ENCODE results near the gene KLHL13. TPM values are rescaled to one million over a fixed set of nuclear protein-coding genes. Genes with fewer than 3 reads are reported as not detected.
"Not testable (repeated sequence)": the region's sequence is repeated elsewhere in the genome, so short reads cannot be mapped to it uniquely, and the experiment has no call there.

Gene KLHL13
- polyA plus RNA-seq, 1 donor (not counting 4 experiments of a cell fraction or from before 2014, with no cell fraction given) = 4.9 TPM

DNA sequence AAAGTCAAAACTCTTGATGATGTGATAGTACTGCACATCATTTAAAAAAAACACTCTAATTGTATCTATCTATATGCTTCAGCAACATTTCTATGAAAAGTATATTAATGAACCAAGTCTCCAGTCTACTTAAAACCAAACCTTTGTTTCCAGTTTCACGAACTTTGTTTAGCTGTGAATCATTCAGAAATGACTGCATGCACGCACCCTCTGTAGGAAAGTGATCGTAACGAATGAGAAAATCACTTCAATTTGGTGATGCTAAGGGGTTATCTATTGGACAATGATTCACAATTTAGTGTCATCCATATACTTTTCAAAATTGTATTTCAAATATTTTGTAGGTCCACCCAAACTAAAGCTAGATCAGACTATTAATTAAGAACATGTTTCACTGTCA lies 157.6 kb downstream of the KLHL13 start:
- FAIRE-seq (no peak), DNase-seq (ENCODE audit: low read depth, low spot score) (no peak)
- H2AFZ ChIP-seq (ENCODE audit: control insufficient read depth, low read length) = no peak overlapping the region
- no peaks in the 10 kb centered on the region for H4K20me1 ChIP-seq (ENCODE audit: control insufficient read depth, extremely low read depth, insufficient read depth, low read length)
- H3K4me1 ChIP-seq (ENCODE audit: control insufficient read depth, extremely low read depth, insufficient read depth, low read length) = no peaks in the 10 kb centered on the region
- no peaks in the 10 kb centered on the region for H3K9me3 ChIP-seq (ENCODE audit: control insufficient read depth, low read depth, low read length)
- no peak overlapping the region for H3K27ac ChIP-seq (ENCODE audit: control insufficient read depth, insufficient read depth, low read length)
- no peak for TF ChIP-seq CTCF (optimal IDR thresholded peaks at IDR 0.05 in 1 of 3, IDR thresholded peaks at IDR 0.05 in 1 of 3, conservative IDR thresholded peaks at IDR 0.05 in 1 of 3; ENCODE audit: extremely low read depth in 1 of 3, insufficient read depth in 2 of 3, low read length in 3 of 3)
- no peak for TF ChIP-seq EZH2 (IDR thresholded peaks at IDR 0.05; ENCODE audit: low read length)
- no peaks in the 10 kb centered on the region for H3K27me3 ChIP-seq (ENCODE audit: control insufficient read depth, extremely low read depth, insufficient read depth, low read length)
- H3K9me1 ChIP-seq (ENCODE audit: control insufficient read depth, extremely low read depth, insufficient read depth, low read length) = no peaks in the 10 kb centered on the region
- dilution Hi-C loops (cut with MboI; ENCODE audit: extremely low pct_ligation_motif_present, low sequenced_read_pairs) = no loop called here
- no peaks in the 10 kb centered on the region for H3K36me3 ChIP-seq (ENCODE audit: control insufficient read depth in 2 of 2, extremely low read depth in 1 of 2, insufficient read depth in 2 of 2, low read length in 2 of 2)
- no peak overlapping the region for H3K4me3 ChIP-seq (ENCODE audit: control insufficient read depth in 2 of 3, extremely low read depth in 1 of 3, insufficient read depth in 2 of 3, low read depth in 1 of 3, low read length in 3 of 3)
- H3K9ac ChIP-seq (ENCODE audit: control insufficient read depth, extremely low read depth, insufficient read depth, low read length) = no peak overlapping the region
- no peak overlapping the region for H3K4me2 ChIP-seq (ENCODE audit: control insufficient read depth, extremely low read depth, insufficient read depth, low read depth, low read length)
- H3K79me2 ChIP-seq (ENCODE audit: control insufficient read depth, insufficient read depth, low read length) = no peaks in the 10 kb centered on the region

DNA sequence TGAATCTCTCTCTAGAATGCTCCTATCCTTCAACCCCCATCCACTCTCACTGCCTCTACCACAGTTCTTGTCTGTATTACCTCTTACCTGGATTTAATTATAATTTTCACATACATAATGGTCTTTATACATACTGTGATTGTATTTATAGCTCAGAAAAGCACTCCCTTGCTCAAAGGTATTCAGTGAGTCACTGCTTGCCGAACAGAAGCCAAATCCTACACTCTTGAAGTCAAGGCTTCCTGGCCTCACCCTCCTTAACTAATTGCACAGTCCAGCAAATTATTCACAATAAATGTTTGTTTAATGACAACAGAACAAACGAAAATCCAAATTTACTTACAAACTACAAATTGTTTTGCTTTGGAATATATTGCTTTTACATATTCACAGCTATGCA lies 159.5 kb downstream of the KLHL13 start:
- H3K9me1 ChIP-seq (ENCODE audit: control insufficient read depth, extremely low read depth, insufficient read depth, low read length) = no peaks in the 10 kb centered on the region
- H3K9me3 ChIP-seq (ENCODE audit: control insufficient read depth, low read depth, low read length) = no peaks in the 10 kb centered on the region
- H3K9ac ChIP-seq (ENCODE audit: control insufficient read depth, extremely low read depth, insufficient read depth, low read length) = no peak overlapping the region
- no peaks in the 10 kb centered on the region for H3K79me2 ChIP-seq (ENCODE audit: control insufficient read depth, insufficient read depth, low read length)
- H3K4me3 ChIP-seq (ENCODE audit: control insufficient read depth in 2 of 3, extremely low read depth in 1 of 3, insufficient read depth in 2 of 3, low read depth in 1 of 3, low read length in 3 of 3) = no peak overlapping the region
- DNase-seq (ENCODE audit: low read depth, low spot score) (no peak), FAIRE-seq (no peak)
- no peaks in the 10 kb centered on the region for H3K4me1 ChIP-seq (ENCODE audit: control insufficient read depth, extremely low read depth, insufficient read depth, low read length)
- no peaks in the 10 kb centered on the region for H4K20me1 ChIP-seq (ENCODE audit: control insufficient read depth, extremely low read depth, insufficient read depth, low read length)
- H2AFZ ChIP-seq (ENCODE audit: control insufficient read depth, low read length) = no peak overlapping the region
- H3K27me3 ChIP-seq (ENCODE audit: control insufficient read depth, extremely low read depth, insufficient read depth, low read length) = no peaks in the 10 kb centered on the region
- H3K4me2 ChIP-seq (ENCODE audit: control insufficient read depth, extremely low read depth, insufficient read depth, low read depth, low read length) = no peak overlapping the region
- no peaks in the 10 kb centered on the region for H3K36me3 ChIP-seq (ENCODE audit: control insufficient read depth in 2 of 2, extremely low read depth in 1 of 2, insufficient read depth in 2 of 2, low read length in 2 of 2)
- no peak for TF ChIP-seq EZH2 (IDR thresholded peaks at IDR 0.05; ENCODE audit: low read length)
- TF ChIP-seq CTCF (optimal IDR thresholded peaks at IDR 0.05 in 1 of 3, IDR thresholded peaks at IDR 0.05 in 1 of 3, conservative IDR thresholded peaks at IDR 0.05 in 1 of 3; ENCODE audit: extremely low read depth in 1 of 3, insufficient read depth in 2 of 3, low read length in 3 of 3) = no peak
- no peak overlapping the region for H3K27ac ChIP-seq (ENCODE audit: control insufficient read depth, insufficient read depth, low read length)
- dilution Hi-C loops (cut with MboI; ENCODE audit: extremely low pct_ligation_motif_present, low sequenced_read_pairs) = no loop called here

GRCh38 chrX:117939296-117939695 lies 177.3 kb downstream of the KLHL13 start:
- H3K79me2 ChIP-seq (ENCODE audit: control insufficient read depth, insufficient read depth, low read length); H3K4me1 ChIP-seq (ENCODE audit: control insufficient read depth, extremely low read depth, insufficient read depth, low read length); H3K4me3 ChIP-seq (ENCODE audit: control insufficient read depth in 2 of 3, extremely low read depth in 1 of 3, insufficient read depth in 2 of 3, low read depth in 1 of 3, low read length in 3 of 3); H2AFZ ChIP-seq (ENCODE audit: control insufficient read depth, low read length); H3K27me3 ChIP-seq (ENCODE audit: control insufficient read depth, extremely low read depth, insufficient read depth, low read length); H3K9me1 ChIP-seq (ENCODE audit: control insufficient read depth, extremely low read depth, insufficient read depth, low read length); H3K9ac ChIP-seq (ENCODE audit: control insufficient read depth, extremely low read depth, insufficient read depth, low read length); H3K9me3 ChIP-seq (ENCODE audit: control insufficient read depth, low read depth, low read length); H3K27ac ChIP-seq (ENCODE audit: control insufficient read depth, insufficient read depth, low read length); dilution Hi-C loops (cut with MboI; ENCODE audit: extremely low pct_ligation_motif_present, low sequenced_read_pairs); FAIRE-seq; H4K20me1 ChIP-seq (ENCODE audit: control insufficient read depth, extremely low read depth, insufficient read depth, low read length); H3K36me3 ChIP-seq (ENCODE audit: control insufficient read depth in 2 of 2, extremely low read depth in 1 of 2, insufficient read depth in 2 of 2, low read length in 2 of 2); H3K4me2 ChIP-seq (ENCODE audit: control insufficient read depth, extremely low read depth, insufficient read depth, low read depth, low read length); DNase-seq (ENCODE audit: low read depth, low spot score): not testable (repeated sequence)
